ENCODE data around the gene CTSA.
"Not testable (repeated sequence)": the region's sequence is repeated elsewhere in the genome, so short reads cannot be mapped to it uniquely, and the experiment has no call there.

The CTSA gene

DNA sequence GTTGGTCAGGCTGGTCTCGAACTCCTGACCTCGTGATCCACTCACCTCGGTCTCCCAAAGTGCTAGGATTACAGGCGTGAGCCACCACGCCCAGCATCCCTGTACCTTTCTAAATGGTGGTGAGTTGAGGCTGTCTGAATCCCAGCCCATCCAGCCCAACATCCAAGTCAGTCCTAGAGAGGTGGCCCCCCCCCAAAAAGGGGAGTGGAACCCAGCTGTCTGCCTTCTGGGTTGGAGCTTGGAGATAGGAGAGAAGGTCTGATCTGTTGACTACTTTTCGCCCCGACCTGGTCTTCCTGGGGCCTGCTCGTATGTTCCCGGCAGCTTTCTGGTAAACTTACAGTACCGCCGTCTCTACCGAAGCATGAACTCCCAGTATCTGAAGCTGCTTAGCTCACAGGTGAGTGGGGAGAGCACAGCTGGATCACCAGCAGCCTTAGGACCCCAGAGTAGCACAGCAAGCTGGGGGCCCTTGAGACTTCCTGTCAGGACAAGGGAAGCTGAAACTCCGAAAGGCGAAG is 5.6 kb downstream of the CTSA start:
- no peak for DNase-seq (ENCODE audit: low read depth)

DNA sequence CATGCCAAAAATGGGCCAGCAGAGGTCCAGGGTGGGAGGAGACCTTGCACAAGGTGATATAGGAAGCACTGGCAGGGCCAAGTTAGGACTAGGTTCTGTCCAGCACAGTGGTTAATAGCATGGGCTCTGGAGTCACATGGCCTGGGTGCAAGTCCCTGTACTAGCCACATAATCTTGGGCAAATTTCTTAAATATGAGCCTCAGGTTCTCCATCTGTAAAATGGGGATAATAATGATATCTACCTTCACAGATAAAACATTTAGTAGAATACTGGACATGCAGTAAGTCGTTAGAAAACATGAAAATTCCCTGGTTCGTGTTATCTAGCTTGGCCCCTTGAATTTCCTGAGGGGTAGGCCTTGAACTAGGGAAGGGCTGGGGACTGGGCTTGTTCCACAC is 6.2 kb downstream of the CTSA start:
- DNase-seq (ENCODE audit: low read depth) = no peak

DNA sequence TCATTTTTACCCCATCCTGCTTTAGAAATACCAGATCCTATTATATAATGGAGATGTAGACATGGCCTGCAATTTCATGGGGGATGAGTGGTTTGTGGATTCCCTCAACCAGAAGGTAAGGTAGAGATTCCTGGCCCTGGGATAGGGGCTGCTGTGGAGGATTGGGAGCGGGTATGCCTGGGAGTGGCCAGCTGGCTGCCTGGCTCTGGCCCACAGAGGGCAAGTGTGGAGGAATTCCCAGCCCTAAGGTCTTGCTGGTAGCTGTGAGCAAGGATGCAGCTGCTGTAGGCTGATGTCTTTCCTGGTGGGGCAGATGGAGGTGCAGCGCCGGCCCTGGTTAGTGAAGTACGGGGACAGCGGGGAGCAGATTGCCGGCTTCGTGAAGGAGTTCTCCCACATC is 6.6 kb downstream of the CTSA start:
- DNase-seq (ENCODE audit: low read depth) = no peak

DNA sequence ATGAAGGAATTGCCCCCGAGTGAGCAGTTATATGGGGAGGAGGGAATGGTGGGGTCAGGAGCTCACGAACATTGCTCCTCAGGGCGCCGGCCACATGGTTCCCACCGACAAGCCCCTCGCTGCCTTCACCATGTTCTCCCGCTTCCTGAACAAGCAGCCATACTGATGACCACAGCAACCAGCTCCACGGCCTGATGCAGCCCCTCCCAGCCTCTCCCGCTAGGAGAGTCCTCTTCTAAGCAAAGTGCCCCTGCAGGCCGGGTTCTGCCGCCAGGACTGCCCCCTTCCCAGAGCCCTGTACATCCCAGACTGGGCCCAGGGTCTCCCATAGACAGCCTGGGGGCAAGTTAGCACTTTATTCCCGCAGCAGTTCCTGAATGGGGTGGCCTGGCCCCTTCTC is 7.2 kb downstream of the CTSA start:
- no peak for DNase-seq (ENCODE audit: low read depth)

DNA sequence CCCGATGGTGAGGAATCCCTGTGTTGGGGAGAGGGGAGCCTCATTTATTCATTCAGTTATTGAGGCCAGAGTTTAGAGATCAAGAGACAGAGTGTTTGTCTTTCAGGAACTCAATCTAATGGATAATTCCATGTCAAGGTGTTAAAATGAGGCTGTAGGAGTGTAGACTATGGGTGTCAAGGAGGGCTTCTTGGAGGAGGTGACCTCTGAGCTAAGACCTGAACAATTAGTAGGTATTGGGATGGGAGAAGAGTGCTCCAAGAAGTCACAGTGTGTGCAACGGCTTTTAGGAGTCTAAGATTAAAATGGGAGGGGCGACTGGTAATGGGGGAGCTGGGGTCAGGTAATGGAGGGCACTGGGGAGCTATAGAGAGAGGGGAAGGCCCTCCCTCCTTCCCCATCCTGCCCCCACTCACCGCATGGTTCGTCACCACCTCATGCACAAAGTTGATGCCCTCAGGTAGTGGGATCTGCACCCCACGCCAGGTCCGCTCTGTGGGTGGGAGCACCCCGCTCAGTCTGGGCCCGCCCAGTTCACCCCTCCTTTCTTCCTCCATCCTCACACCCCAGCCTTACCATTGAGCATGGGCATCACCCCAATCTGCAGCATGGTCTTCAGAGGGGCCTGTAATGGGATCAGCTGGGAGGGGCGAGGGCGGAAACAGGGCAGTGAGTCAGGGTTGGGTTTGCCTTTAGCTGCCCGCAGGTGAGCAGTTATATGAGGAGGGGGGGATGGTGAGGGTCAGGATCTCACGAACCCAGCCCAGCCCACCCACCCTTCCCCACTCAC is 8.1 kb downstream of the CTSA start:
- no peak for DNase-seq (ENCODE audit: low read depth)

DNA sequence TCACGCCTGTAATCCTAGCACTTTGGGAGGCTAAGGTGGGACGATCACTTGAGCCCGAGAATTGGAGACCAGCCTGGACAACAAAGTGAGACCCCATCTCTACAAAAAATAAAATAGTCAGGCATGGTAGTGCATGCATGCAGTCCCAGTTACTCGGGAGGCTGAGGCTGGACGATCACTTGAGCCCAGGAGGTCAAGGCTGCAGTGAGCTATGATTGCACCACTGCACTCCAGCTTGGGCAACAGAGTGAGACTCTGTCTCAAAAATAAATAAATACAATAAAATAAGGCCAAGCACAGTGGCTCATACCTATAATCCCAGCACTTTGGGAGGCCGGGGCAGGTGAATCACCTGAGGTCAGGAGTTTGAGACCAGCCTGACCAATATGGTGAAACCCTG is 10.2 kb downstream of the CTSA start:
- not testable (repeated sequence) for DNase-seq (ENCODE audit: low read depth)

DNA sequence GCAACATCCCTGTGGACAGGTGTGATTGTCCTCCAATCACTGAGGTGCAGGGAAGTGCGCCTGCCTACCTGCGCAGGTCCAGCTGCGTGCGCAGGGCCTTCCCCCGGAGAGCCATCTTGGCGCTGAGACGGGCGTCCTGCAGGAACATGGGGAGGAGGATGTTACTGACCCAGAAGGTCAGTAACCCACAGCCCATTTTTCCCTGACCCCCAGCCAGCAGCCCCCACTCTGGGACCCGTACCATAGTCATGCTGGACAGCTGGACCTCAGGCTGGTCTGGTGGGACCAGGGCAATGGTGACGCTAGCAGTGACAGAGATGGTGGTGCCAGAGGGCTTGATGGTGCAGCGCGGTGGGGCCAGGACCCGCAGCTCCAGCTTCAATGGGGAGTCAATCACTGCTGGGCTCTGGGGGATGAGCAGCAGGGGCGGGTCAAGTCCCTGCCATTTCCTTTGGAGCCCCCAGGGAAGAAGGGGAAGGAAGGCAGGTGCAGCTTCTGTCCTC is 11.1 kb downstream of the CTSA start:
- DNase-seq (ENCODE audit: low read depth) = no peak

DNA sequence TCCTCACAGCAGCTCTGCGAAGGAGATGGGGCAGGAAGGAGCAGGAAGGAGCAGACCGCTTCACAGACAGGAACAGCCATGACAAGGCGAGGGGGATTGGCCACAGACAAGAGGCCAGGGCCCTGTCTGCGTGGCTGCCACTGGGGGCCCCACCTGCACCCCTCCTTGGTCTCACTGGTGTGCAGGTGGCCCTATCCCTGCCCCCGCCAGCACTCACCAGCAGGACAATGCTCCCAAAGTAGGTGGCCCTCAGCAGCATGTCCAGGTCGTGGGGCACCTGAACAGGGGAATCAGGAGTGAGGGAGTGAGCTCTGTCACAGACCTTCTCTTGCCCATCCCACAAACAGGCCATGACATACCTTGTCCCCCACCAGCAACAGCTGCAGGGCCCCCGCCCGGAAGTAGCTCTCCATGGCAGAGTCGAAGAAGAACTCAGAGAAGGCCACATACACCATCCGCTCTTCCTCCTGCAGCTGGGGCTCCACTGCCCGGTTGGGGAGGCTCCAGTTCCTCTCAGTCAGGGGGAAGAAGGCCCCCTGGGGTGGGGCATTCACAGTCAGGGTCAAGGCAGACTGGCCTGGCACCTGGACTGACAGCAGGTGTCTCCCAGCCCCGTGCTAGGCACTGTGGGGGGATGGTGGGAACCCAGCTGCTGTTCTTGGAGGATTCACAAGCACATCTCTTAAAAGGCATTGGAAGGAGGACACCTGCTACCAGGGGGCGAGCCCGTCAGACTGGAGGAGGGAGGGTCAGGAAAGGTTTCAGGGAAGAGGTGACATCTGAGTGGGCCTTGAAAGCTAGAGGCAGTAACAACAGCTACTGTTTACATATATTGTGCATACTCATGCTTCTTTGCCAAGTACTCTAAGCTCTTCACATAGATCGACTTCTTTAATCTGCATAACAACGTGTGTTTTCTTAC is 13.7 kb downstream of the CTSA start:
- no peak for DNase-seq (ENCODE audit: low read depth)

DNA sequence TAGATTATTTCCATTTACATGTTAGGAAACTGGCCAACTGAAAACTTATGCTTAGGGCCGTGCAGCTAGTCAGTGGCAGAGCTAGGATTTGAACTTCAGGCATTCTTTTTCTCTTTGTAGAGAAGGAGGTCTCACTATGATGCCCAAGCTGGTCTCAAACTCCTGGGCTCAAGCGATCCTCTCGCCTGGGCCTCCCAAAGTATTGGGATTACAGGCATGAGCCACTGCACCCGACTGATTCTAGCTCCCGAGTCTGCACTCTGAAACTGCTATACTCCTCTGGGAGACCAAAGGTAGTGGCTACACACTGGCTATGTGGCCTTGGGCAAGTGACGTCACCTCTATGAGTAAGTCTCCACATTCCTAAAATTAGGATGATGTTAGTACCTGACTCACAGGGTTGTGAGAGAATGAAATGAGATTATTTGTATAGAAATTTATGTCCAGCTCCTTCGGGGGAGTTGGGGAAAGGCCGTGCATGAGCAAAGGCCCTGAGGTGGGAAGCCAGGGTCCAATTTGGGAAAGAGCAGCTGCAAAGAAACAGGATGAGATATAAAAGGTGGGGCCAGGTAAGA is 14.5 kb downstream of the CTSA start:
- no peak for DNase-seq (ENCODE audit: low read depth)

DNA sequence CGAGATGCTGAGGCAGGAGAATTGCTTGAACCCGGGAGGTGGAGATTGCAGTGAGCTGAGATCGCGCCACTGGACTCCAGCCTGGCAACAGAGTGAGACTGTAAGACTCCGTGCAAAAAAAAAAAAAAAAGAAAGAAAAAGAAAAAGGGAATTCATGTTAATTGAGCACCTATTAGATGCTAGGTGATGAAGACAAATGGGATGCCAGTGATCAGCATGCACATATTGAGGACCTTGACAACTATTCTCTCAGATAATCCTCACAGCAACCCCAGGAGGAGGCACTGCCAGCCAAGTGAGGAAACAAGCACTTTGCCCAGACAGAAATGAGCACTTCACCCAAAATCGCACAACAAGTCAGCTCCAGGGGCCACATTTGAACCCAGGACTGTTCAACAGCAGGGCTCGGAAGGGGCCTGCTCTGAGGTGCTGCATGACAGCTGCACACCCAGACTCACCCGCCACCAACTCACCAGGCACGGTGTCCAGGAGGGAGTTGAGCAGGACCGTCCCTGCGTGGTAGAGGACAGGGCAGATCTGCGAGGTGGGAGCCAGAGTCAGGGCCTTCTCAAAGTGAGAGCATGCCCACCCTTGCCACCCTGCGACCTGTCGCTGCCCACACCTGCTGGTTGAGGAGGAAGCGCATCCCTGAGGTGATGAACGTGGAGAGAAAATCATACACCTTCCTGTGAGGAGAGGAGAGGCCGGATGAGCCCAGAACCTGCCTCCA is 16.2 kb downstream of the CTSA start:
- DNase-seq (ENCODE audit: low read depth) = no peak

DNA sequence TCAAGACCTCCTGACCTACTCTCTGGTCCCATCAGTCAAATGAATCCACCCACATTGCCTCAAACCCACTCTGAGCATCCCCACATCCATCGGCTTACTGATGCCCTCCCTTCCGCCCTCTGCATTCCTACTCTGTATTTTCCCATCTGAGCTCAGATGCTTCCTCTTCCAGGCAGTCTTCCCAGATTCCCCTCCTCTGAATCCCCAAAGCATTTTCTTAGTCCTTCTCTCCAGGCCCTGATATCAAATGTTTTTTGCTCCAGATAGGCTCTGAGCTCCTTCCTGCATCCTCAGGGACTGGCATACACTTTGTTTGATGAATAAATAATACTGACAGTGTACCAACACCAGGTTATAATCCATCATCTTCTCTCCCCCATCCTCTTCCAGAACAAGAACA is 16.9 kb downstream of the CTSA start:
- no peak for DNase-seq (ENCODE audit: low read depth)

DNA sequence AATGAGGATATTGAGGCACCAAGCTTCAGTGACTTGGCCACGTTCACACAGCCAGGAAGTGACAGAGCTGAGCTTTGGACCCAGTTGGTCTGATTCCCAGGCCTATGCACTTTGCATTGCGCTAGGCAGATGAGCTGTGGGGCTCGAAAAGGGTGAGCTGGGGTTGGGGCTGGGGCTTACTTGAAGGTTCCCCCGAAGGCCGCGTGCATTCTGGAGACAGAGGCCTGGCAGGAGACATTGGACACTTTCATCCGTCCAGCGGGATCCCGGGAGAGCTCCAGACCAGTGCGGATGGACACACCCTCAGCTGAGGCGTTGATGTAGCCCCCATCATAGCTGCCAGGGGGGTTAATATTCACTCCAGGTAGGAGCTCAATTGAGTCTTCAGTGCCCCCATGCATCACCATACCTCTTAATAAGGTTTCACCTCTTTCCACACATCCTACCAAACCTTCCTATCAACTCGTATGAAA is 18.2 kb downstream of the CTSA start:
- DNase-seq (ENCODE audit: low read depth) = no peak

DNA sequence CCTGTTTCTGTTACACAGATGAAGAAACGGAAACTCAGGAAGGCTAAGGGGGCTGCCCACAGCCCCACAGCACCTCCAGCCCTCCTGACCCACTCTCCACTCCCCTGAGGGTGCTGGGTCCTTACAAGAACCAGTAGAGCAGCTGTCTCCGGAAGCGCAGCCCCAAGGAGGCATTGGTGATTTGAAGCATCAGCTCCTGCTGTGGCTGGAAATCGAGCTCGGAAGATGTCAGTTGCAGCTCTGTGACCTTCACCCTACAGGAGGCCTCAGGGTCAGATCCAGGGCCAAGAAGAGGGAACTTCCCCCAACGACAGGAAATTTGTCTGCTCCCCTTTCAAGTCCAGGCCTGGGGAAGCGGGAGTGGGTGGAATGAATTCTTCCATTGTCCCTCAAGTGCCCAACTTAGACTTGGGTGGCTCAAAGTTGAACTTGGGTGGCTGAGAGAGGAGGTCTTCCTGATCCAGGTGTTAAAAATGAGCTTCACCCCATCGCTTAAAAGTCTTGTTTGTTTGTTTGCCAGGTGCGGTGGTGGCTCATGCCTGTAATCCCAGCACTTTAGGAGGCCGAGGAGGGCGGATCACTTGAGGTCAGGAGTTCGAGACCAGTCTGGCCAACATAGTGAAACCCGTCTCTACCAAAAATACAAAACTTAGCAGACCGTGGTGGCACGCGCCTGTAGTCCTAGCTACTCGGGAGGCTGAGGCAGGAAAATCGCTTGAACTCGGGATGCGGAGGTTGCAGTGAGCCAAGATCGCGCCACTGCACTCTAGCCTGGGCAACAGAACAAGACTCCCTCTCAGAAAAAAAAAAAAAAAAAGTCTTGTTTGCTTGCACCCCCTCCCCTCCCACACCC is 18.9 kb downstream of the CTSA start:
- DNase-seq (ENCODE audit: low read depth) = no peak

DNA sequence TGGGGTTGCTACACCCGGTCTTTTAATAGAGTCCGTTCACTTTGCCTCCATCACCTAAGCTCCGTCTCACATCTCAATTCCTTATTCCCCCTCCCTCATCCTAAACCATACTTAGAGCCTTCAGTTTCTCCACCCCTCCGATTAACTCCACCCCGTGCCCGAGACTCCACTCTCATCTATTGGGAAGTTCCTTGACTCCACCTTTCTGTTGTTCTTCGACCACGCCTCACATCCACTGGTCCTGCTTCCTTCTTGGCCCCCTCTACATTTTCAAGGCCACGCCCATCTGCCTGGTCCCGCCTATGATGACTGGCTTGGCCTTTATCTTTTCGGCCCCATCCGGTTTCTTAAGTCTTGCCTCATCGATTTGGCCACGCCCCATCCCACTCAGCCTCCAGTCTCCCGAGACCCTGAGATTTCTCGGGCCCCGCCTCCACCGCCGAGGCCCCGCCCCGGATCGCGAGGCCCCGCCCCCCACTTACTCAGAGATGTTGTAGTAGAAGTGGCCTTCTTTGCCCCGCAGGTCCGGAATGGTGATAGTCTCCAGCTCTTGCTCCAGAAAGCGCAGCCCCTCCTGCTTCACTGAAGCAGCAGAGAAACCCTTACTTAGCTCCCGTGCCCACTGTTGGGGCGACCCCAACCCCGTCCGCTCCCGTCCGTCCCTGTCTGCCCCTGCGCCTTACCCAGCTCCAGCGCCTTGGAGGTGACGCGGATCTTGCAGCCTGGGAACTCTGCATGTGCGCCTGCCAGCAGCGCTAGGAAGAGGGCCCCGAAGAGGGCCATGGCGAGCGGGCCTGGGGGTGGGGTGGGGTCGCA is 19.7 kb downstream of the CTSA start:
- peak; percentile 85 for DNase-seq (ENCODE audit: low read depth)

DNA sequence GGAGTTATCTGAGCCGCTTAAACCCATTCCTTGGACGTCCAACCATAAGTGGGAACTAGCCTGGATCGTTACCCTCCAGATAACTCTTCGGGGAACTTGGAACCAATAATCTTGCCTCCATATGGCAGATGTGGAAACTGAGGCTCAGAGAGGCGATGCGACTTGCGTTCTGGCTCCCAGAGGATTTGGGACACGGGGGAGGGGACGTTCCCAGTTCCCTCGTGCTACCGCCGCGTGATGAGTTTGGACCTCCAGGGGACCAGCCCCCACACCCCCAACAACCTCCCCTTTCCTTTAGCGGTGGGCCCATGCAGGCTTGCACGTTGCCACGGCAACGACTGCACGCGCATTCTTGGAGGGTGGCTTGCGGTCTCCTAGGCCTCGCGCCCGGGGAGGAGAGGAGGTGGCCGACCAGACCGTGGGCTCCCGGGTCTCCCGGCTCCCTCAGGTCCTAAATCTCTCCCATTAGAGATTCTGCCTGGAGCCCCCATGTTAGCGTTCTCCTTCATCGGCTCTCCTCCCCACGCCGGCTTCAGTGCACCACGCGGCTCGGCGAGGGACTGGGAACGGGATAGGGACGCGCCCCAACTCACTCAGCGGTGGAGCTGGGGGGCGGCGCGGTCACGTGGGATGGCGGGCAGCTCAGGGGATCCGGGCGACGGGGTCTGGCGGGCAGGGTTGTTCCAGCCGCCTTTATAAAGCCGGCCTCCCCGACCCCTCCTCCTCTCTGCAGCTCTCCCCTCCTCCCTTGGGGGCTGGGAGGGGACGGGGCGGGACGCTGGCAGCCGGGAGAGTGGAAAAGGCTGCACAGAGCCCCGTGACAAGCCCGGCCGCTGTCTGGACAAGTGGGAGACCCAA is 20.6 kb downstream of the CTSA start, which contains the start of gene PLTP:
Gene PLTP, minus strand, starts transcription at position 670 of the 858 bp plus-strand sequence. CDS start 703 bp downstream, outside the sequence.
- no peak for DNase-seq (ENCODE audit: low read depth)

DNA sequence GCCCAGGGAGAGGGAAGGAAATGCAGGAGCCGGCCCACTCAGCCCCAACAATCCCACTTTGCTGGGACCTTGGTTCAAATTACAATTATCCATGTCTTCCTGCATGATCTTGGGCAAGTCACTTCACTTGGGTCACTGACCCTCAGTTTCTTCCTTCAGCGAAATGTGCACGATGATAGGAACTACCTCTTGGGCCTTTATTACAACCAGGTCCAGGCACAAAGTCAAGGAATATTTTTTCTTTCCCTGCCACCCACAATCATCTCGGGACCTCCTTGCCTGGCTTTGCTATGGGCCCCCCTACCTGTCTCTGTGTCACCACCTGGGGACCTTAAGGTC is 21.2 kb downstream of the CTSA start:
- DNase-seq (ENCODE audit: low read depth) = no peak

DNA sequence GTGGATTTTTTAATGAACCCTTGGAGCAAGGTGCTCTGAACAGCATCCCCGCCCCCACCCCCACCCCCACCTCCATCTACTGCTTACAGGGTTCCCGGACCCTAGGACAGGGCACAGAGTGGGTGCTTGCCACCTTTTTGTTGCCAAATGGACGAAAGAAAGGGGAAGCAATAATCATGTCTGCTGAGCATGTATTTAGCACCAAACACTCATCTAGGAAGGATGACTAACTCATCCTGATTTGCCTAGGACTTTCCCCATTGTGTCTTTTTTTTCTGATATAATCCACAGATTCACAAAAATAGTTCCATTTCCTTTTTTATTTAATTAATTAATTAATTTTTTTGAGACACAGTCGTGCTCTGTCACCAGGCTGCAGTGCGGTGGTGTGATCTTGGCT is 22.0 kb downstream of the CTSA start:
- DNase-seq (ENCODE audit: low read depth) = no peak

DNA sequence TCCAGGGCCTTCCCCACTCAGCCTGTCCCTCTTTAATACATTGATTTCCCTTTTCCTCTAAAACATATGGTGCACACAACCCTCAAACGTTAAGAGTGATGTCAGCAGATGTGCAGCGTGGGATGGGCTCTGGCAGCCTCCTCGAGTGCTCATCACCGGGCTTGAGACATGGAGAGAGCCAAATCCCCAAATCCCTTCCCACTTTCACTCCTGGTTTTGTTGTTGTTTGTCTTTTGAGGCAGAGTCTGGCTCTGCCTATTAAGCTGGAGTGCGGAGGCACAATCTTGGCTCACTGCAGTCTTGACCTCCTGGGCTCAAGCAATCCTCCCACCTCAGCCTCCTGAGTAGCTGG is 26.6 kb downstream of the CTSA start:
- no peak for DNase-seq (ENCODE audit: low read depth)

DNA sequence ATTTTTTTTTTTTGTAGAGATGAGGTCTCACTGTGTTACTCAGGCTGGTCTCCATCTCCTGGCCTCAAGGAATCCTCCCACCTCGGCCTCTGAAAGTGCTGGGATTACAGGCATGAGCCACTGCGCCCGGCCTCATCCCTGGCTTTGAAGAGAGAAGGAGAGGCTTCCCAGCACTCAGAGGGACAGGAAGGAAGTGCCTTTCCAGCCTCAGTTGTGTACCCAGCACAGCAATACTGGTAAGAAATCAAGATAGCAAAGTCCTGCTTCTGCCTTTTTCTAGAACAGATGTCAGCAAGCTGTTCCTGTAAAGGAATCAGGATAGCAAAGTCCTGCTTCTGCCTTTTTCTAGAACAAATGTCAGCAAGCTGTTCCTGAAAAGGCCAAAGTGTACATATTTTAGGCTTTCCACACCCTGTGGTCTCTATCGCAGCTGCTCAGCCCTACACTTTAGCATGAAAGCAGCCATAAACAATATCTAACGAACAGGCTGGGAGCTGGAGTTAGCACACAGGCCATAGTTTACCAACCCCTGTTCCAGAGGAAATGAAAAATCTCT is 27.1 kb downstream of the CTSA start:
- DNase-seq (ENCODE audit: low read depth) = no peak

All from stimulated activated CD8-positive, alpha-beta memory T cell treated with anti-CD3 and anti-CD28 coated beads, Interleukin-12 subunit alpha, Interleukin-12 subunit beta, amount 100 ng/mL, for 4 hours (primary cell).